HepG2 (cell line): ENCODE data around the gene RPS6KB1. TPM values are rescaled to one million over a fixed set of nuclear protein-coding genes. Genes with fewer than 3 reads are reported as not detected.
A peak's percentile ranks its signal among the peaks of the same experiment; 100 is the strongest.

Source experiments
- ARID4A ChIP-seq: sonication (generic); formaldehyde crosslinking; IDR thresholded peaks from 2 replicates; pipeline ENCODE4 v1.5.0; 2020; ENCODE audit warnings: mild to moderate bottlenecking, missing genetic modification reagents, borderline replicate concordance
- ASH2L ChIP-seq: fragments of 300-600, 200-600 bp; sonication (generic); IDR thresholded peaks from 2 replicates; pipeline ENCODE4 v1.7.0; 2017; ENCODE audit warnings: low read depth, mild to moderate bottlenecking, moderate library complexity, mixed read lengths, low read length; ENCODE audit not compliant: insufficient read length
- CREB1 ChIP-seq, 2 experiments: fragments of 450-650 bp in 1 of 2; IDR thresholded peaks; 2 replicates each; pipeline ENCODE4 v1.6.1; 2016 to 2017; ENCODE audit warnings: control low read depth in 1 of 2, mild to moderate bottlenecking in 1 of 2, missing compliant biosample characterization in 1 of 2, missing genetic modification characterization in 1 of 2
- HNF4G ChIP-seq, 2 experiments: sonication (generic) in 1 of 2; formaldehyde crosslinking in 1 of 2; IDR thresholded peaks; 2 replicates each; pipeline versions ENCODE4 v1.4.0 to v1.6.1; 2011 to 2020; ENCODE audit warnings: borderline replicate concordance in 2 of 2, low read depth in 2 of 2, mild to moderate bottlenecking in 2 of 2, low read length in 1 of 2, missing genetic modification reagents in 1 of 2, moderate library complexity in 1 of 2
- RCOR2 ChIP-seq: IDR thresholded peaks from 2 replicates; pipeline ENCODE4 v1.6.1; 2016; ENCODE audit warnings: missing biosample characterization, missing genetic modification reagents
- SP2 ChIP-seq: sonication (generic); formaldehyde crosslinking; IDR thresholded peaks from 2 replicates; pipeline ENCODE4 v1.5.1; 2020; ENCODE audit warnings: mild to moderate bottlenecking, missing genetic modification reagents
- ZNF44 ChIP-seq: sonication (generic); formaldehyde crosslinking; IDR thresholded peaks from 2 replicates; pipeline ENCODE4 v1.5.1; 2020; ENCODE audit warnings: mild to moderate bottlenecking, missing genetic modification reagents
- ZNF598 ChIP-seq: sonication (generic); formaldehyde crosslinking; IDR thresholded peaks from 2 replicates; pipeline ENCODE4 v1.5.1; 2020; ENCODE audit warnings: mild to moderate bottlenecking, missing genetic modification reagents, borderline replicate concordance
- ZNF609 ChIP-seq: sonication (generic); formaldehyde crosslinking; IDR thresholded peaks from 2 replicates; pipeline ENCODE4 v1.4.0; 2020; ENCODE audit warnings: mild to moderate bottlenecking, missing genetic modification reagents, borderline replicate concordance
- ZNF616 ChIP-seq: sonication (generic); formaldehyde crosslinking; IDR thresholded peaks from 2 replicates; pipeline ENCODE4 v1.5.0; 2020; ENCODE audit warnings: low read depth, mild to moderate bottlenecking, missing genetic modification reagents
- ZNF772 ChIP-seq: sonication (generic); formaldehyde crosslinking; IDR thresholded peaks from 2 replicates; pipeline ENCODE4 v1.5.0; 2020; ENCODE audit warnings: mild to moderate bottlenecking, missing genetic modification reagents
- polyA plus RNA-seq, 8 experiments: library from polyadenylated mRNA; depleted of rRNA in 3 of 8; stranded (reverse) in 7 of 8; unstranded in 1 of 8; fragments of >200 nt; fragmentation: Illumina TruSeq in 4 of 8; extraction: Trizol in 4 of 8; gene quantifications; 2 replicates each; pipeline versions ENCODE4 v1.2.1 to v1.2.3, GENCODE V29; 2011 to 2016; ENCODE audit warnings: low read depth in 4 of 8, missing spikeins in 1 of 8, mixed read lengths in 1 of 8; ENCODE audit not compliant: insufficient read depth in 1 of 8
- total RNA-seq, 5 experiments: library from RNA; depleted of rRNA; stranded (reverse); fragments of >200 nt; fragmentation: Illumina TruSeq; extraction: Trizol; gene quantifications; 2 replicates each; pipeline ENCODE4 v1.2.3, GENCODE V29; 2016; ENCODE audit warnings: low read depth in 1 of 5

RPS6KB1 gene
- total and polyA plus RNA-seq, 2 of the 13 experiments (the other 11 are each of a cell fraction or from before 2014, with no cell fraction given) = 16.5 to 42.2 TPM

- TF ChIP-seq ARID4A (CRISPR knock-in tag) = no peak
- TF ChIP-seq ZNF609 (CRISPR knock-in tag) = no peak; the same call in 1 of the 2 replicates
- peak; percentile 89 for TF ChIP-seq ASH2L
- no peak for TF ChIP-seq SP2 (CRISPR knock-in tag)
- TF ChIP-seq RCOR2 (CRISPR knock-in tag) = peak; percentile 79; the same call in 1 of the 2 replicates
- no peak for TF ChIP-seq CREB1 (IDR thresholded peaks at IDR 0.05)
- TF ChIP-seq CREB1 (CRISPR knock-in tag; IDR thresholded peaks at IDR 0.05) = no peak
- no peak for TF ChIP-seq ZNF616 (CRISPR knock-in tag)
- no peak for TF ChIP-seq HNF4G (IDR thresholded peaks at IDR 0.05; ENCODE audit: borderline replicate concordance, low read depth, low read length)
- TF ChIP-seq HNF4G (CRISPR knock-in tag; IDR thresholded peaks at IDR 0.05; ENCODE audit: borderline replicate concordance, low read depth) = no peak
- peak; percentile 76; the same call in 1 of the 2 replicates for TF ChIP-seq ZNF44 (CRISPR knock-in tag)
- TF ChIP-seq ZNF772 = peak; percentile 15; the same call in 1 of the 2 replicates
- TF ChIP-seq ZNF598 (CRISPR knock-in tag) = peak; percentile 87; the same call in 1 of the 2 replicates
- TF ChIP-seq, all 625 proteins: peak for 62
Observed at GRCh38 chr17:59892251-59892923, 534 bp upstream of the RPS6KB1 start (continued).
